ENCODE measurements around the gene ZNF419.
A peak's percentile ranks its signal among the peaks of the same experiment; 100 is the strongest.
"Not testable (repeated sequence)": the region's sequence is repeated elsewhere in the genome, so short reads cannot be mapped to it uniquely, and the experiment has no call there.

ZNF419 gene

GRCh38 chr19:57487477-57488298 lies at the start of gene ZNF419:
Gene ZNF419, plus strand, starts transcription at chr19:57487750. Its CDS starts 201 bp downstream, at chr19:57487951.
- peak; percentile 97 for DNase-seq

DNA sequence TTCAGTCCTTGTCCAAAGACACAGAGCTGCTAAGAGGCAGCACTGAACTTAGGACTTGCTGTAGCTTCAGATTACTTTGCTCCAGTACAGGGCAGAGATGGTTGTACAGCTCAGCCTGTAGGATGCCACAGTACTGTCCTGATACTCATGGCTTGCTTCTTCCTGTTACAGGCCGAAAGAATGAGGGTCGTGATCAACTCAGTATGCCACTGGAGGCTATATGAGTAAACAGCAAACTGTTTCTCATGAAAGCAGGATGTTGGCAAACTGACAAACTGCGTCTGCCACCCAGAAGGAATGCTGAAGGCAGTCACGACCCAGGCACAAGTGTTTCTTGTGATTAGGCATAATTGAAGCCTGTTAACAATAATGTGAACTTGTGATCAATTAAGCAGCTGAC lies 49.6 kb upstream of the ZNF419 start:
- DNase-seq, result no peak

DNA sequence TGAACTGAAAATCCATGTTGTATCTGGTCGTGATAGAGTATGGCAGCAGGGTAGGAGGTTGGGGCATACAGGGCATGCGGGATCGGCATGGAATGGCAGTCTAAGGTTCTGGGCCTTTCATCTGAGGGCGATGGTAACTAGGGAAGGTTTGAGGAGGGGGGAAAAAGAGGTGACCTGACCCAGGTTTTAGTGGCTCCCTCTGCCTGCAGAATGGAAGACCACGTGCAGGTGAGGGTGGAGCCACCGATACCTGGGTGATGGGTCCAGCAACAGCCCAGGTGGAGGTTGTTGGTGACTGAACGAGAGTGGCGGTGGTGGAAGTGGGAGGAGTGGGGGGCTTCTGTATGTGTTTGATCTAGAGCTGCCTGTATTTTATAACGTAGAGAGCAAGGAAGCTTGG lies 48.6 kb upstream of the ZNF419 start:
- no peak for DNase-seq

DNA sequence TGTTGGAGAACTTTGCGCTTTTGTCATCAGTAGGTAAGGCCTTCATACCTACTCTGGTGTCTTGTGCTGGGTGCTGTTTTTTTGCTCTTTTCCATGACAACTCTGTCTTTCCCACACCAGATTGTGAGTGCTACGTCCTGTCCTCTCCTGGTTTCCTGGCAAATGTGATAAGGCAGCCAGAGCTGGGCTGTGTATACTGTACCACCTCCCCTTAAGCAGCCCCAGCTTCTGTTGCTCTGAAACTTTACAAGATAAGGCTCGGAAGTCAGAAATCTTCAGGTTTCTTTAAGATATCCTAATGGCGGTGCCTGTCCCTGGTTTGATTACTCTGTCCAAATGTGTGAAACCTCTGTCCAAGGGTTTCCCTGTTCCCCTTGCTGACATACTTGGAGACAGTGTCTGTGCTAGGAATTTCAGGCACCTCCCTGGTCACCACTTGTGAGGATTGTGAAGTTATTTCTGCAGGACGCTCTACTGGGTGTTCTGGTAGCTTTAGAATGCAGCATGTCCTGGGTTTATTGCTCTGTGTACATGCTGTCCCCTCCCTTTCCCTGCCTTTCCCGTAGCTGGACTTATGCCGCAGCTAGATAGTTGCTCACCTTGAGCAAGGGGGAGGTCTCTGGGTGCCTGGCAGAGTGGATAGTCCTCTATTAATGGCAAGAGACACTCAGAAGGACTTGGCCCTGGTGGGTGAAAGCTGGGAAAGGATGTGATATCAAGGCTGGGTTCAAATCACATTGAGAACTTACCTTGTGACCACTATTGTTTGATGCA lies 45.4 kb upstream of the ZNF419 start:
- no peak for DNase-seq

DNA sequence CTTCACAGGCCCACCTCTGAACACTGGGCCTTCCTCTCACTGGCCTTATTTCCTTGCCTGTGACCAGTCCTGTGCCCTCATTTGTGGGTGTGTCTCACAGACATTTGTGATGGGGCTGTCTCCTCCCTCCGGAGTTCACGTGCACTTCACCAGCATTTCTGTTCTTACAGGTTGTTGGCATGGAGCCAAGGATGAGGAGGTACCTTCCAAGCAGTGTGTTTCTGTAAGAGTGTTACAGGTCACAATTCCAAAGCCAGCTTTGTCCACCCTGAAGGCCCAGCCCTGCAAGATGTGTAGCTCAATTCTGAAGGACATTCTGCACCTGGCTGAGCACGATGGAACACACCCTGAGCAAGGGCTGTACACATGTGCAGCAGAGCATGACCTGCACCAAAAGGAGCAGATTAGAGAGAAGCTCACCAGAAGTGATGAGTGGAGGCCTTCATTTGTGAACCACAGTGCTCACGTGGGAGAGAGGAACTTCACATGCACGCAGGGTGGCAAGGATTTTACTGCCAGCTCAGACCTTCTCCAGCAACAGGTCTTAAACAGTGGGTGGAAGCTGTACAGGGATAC lies 44.3 kb upstream of the ZNF419 start:
- DNase-seq, result no peak

GRCh38 chr19:57452307-57452706 lies 35.2 kb upstream of the ZNF419 start:
- no peak for DNase-seq

GRCh38 chr19:57465680-57466381 lies 21.7 kb upstream of the ZNF419 start:
- no peak for DNase-seq

DNA sequence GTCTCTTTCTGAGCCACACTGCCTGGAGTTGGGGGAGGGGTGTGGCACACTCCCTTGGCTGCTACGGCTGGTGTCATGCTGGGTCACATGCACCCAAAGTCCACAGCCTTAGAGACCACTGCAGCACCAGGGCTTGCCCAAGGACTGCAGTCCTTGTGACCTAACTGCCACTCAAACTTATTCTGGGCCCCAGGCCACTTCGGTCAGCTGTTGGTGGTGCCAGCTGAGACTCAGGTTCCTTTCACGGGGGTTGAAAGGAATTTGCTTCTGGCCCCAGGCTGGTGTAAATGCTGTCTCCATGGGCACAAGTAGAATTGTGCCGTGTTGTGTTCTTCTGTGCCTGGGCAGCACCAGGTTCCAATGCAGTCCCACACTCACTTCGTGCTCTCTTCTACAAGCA lies 21.1 kb upstream of the ZNF419 start:
- no peak for DNase-seq

GRCh38 chr19:57473646-57474045 lies 13.9 kb upstream of the ZNF419 start:
- no peak for DNase-seq

- peak; percentile 99 for DNase-seq
Observed at GRCh38 chr19:57477191-57478008, 10.2 kb upstream of the ZNF419 start, which contains the start of gene ZNF772. Gene ZNF772, minus strand, starts transcription at chr19:57477566. Its CDS starts 257 bp downstream, at chr19:57477309.

DNA sequence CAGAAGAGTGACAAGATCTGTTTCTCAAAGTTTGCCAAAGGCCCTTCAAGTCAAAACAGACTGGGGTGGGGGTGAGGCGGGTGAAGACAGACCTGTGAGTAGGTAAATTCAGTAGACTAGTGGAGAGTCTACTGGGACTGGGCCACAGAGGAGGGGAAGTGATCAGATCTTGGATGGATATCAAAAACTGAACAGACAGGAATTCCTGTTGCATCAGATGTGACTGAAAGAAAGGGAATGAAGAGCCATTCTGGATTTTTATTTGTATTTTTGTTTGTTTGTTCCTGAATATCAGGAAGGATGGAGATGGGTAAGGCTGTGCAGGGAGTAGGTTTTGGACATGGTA lies 722 bp downstream of the ZNF419 start:
- not testable (repeated sequence) for DNase-seq

GRCh38 chr19:57499332-57499679 lies 11.8 kb downstream of the ZNF419 start:
- not testable (repeated sequence) for DNase-seq

- DNase-seq, result peak; percentile 98
Observed at GRCh38 chr19:57499680-57500395, 12.3 kb downstream of the ZNF419 start, which contains the start of gene ZNF773. Gene ZNF773, plus strand, starts transcription at chr19:57499938. Its CDS starts 143 bp downstream, at chr19:57500081.

GRCh38 chr19:57500400-57500799 lies 12.8 kb downstream of the ZNF419 start:
- DNase-seq, result not testable (repeated sequence)

DNA sequence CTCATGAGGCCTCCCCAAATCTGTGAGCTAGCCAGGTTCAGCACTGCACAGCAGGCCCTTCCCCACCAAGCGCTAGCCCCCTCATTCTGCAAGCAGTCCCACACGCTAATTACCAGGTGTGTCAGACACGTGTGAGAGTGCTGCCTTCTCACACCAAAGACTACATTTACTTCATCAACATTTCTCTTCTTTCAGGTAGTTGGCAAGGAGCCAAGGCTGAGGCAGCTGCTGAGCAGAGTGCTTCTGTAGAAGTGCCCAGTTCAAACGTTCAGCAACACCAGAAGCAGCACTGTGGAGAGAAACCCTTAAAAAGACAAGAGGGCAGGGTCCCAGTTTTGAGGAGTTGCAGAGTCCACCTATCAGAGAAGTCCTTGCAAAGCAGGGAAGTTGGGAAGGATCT lies 18.6 kb downstream of the ZNF419 start:
- DNase-seq, result no peak

DNA sequence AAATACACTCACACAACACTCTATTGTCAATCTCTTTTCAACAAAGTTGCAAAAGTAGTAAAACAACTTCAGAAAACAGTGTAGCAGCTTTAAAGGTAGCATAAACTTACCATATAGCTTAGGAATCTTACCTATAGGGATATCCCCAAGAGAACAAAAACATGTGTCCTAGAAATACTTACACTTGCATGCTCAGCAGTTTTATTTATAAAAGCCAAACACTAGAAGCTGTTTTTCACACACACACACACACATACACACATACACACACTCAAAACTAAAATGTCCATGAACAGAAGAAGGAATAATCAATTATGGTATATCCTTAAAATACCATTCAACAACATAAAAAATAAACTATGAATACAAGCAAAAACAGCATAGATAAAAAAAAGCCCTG lies 23.9 kb downstream of the ZNF419 start:
- no peak for DNase-seq

DNA sequence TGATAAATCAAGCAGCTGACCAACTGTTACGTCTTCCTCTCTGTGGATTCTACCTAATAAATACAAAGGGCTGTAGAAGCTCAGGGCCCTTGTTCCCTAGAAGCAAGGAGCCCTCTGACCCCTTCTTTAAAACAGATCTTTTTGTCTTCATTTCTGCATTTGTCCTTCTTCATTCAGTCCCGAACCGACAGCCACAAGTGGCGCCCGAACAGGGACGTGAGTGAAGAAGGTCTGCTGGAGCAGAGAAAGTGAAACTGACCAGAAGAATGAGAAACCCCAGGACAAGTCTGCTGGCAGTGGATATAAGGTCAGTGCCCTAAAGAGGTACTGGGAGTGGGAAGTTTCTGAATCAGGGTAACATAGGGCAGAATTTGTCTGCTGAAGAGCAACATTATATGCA lies 25.3 kb downstream of the ZNF419 start:
- DNase-seq, result peak; percentile 16

GRCh38 chr19:57515255-57515654 lies 27.7 kb downstream of the ZNF419 start:
- no peak for DNase-seq

DNA sequence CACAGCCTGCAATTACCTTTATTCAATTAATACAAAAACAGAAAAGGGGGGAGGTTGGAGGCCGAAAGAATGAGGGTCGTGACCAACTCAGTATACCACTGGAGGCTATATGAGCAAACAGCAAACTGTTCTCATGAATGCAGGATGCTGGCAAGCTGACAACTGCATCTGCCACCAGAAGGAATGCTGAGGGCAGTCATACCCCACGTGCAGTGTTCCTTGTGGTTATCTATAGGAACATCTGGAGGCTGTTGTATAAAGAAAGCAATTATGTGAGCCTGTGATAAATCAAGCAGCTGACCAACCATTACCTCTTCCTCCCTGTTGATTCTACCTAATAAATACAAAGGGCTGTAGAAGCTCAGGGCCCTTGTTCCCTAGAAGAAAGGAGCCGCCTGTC lies 30.5 kb downstream of the ZNF419 start:
- DNase-seq, result not testable (repeated sequence)

GRCh38 chr19:57527136-57527881 lies 39.8 kb downstream of the ZNF419 start, which contains the start of gene ZNF549:
Gene ZNF549, plus strand, starts transcription at chr19:57527356. Its CDS starts 218 bp downstream, at chr19:57527574.
- DNase-seq, result peak; percentile 95

All from eye (tissue), 1 donor.